ENCODE measurements around the gene ZMYND15.

ZMYND15 gene

DNA sequence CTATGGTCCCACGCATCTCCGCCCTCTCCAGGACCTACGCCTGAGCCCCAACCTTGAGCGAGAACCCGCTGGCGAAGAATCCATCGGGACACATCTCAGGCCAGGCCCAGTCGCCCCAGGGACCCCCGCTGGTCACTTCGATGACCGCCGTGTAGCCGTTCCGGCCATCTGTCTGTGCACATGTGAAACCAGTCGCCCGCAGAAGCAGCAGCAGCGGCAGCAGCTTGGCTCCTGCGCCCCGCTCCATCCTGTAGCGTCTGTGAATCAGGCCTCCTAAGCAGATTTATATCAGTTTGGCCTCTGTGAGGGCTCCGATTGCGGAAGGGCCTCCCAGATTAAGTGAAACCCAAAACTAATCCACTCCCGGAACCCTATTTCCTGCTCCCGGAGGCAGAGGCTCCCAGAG, 46.5 kb downstream of the ZMYND15 start, which contains the start of gene VMO1:
Gene VMO1, minus strand, starts transcription at position 259 of the 406 bp plus-strand sequence. Its CDS starts 12 bp downstream, at position 247.
- Histone ChIP-seq H3K27ac (peak within 1 kb of the TSS; percentile 63), H3K36me3 (no peaks in the 10 kb centered on the region), H3K27me3 (ENCODE audit: insufficient read depth, low read depth, severe bottlenecking) (no peaks in the 10 kb centered on the region), H3K4me3 (ENCODE audit: low read depth, low read length) (peak within 1 kb of the TSS; percentile 30), H3K9me3 (ENCODE audit: severe bottlenecking) (no peaks in the 10 kb centered on the region)
- TF ChIP-seq, protein P1, sequence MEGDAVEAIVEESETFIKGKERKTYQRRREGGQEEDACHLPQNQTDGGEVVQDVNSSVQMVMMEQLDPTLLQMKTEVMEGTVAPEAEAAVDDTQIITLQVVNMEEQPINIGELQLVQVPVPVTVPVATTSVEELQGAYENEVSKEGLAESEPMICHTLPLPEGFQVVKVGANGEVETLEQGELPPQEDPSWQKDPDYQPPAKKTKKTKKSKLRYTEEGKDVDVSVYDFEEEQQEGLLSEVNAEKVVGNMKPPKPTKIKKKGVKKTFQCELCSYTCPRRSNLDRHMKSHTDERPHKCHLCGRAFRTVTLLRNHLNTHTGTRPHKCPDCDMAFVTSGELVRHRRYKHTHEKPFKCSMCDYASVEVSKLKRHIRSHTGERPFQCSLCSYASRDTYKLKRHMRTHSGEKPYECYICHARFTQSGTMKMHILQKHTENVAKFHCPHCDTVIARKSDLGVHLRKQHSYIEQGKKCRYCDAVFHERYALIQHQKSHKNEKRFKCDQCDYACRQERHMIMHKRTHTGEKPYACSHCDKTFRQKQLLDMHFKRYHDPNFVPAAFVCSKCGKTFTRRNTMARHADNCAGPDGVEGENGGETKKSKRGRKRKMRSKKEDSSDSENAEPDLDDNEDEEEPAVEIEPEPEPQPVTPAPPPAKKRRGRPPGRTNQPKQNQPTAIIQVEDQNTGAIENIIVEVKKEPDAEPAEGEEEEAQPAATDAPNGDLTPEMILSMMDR (IDR thresholded peaks at IDR 0.05; ENCODE audit: low read depth, low read length): no peak
- peak; percentile 91 for DNase-seq

DNA sequence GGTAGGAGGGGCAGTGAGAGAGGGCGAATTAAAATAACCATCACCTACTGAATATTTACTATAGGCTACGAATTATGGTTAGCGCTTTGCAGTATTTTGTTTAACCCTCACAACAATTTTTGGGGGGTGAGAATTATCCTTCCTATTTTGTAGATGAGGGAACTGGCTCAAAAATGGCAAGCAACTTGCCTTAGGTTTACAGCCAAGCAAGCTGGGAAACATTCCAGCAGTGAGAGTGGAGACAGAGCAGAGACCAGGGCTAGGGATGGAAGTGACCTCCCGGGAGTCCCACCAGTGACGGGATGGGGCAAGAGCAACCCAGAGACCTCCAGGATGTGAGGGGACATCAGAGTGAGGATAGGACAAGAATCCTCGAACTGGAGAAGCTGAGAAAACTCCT, 46.9 kb downstream of the ZMYND15 start:
- no peak overlapping the region for H3K4me3 ChIP-seq (ENCODE audit: low read depth, low read length)
- no peak for DNase-seq
- H3K9me3 ChIP-seq (ENCODE audit: severe bottlenecking): no peaks in the 10 kb centered on the region
- peak overlapping the region; percentile 63 for H3K27ac ChIP-seq
- no peaks in the 10 kb centered on the region for H3K36me3 ChIP-seq
- TF ChIP-seq, protein P1 (IDR thresholded peaks at IDR 0.05; ENCODE audit: low read depth, low read length): no peak
- H3K27me3 ChIP-seq (ENCODE audit: insufficient read depth, low read depth, severe bottlenecking): no peaks in the 10 kb centered on the region

DNA sequence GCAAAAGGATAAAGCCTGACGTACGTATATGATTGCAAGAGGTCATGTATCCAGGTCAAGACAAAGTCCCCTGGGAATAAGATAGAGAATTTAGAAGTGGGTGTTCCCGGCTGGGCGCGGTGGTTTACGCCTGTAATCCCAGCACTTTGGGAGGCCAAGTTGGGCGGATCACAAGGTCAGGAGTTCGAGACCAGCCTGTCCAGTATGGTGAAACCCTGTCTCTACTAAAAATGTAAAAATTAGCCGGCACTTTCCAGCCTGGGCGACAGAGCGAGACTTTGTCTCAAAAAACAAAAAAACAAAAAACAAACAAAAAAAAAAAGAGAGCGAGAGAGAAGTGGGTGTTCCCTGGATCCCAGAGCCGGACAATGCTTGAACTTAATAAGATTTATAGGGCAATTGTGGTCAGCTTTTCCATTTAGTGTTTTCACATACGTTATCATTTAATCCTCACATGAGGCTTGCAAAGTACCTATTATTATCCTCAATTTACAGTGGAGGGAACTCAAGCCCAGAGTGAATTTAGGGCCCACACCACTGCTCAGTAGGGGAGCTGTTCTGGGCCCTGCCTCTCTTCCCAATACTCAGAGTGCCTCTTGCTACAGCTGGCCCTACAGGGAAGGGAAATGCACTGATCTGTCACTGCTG, 48.6 kb downstream of the ZMYND15 start:
- DNase-seq: no peak
- no peaks in the 10 kb centered on the region for H3K27me3 ChIP-seq (ENCODE audit: insufficient read depth, low read depth, severe bottlenecking)
- H3K4me3 ChIP-seq (ENCODE audit: low read depth, low read length): no peak overlapping the region; the same call in 1 of the 2 replicates
- H3K36me3 ChIP-seq: no peaks in the 10 kb centered on the region
- H3K27ac ChIP-seq: no peak overlapping the region
- TF ChIP-seq, protein P1 (IDR thresholded peaks at IDR 0.05; ENCODE audit: low read depth, low read length): no peak
- no peaks in the 10 kb centered on the region for H3K9me3 ChIP-seq (ENCODE audit: severe bottlenecking)

DNA sequence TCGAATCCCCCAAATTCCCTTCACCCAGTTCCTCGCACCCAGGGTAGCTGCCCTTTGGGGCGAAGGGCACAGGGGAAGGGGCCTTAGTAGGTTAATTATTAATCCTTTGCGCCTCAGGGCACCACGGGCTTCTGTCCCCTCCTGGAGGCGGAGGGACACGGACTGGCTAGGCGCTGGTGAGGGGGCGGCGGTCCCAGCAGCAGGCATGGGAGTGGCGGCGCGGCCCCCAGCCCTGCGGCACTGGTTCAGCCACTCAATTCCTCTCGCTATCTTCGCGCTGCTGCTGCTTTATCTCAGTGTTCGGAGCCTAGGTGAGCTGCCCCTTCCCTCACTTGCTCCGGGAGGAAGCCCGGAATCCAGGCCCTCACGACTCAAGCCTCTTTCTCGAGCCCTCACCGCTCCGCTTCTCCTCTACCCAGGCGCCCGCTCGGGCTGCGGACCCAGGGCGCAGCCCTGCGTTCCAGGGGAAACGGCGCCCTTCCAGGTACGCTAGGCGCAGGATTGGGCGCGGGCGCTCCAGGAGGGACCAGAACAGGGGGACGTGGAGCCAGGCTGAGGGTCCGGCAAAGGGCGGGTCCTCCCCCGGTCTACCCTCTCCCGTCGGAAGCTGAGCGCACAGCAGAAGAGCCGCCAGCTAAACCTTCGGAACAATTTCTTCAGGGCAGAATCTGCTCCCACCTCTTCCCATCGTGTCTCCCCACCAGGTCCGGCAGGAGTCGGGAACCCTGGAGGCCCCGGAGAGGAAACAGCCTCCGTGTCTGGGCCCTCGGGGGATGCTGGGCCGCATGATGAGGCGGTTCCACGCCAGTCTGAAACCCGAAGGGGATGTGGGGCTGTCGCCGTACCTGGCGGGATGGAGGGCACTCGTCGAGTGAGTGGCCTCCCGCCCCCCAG, 49.4 kb downstream of the ZMYND15 start, which contains the start of gene GLTPD2:
Gene GLTPD2, plus strand, starts transcription at position 158 of the 894 bp plus-strand sequence. Its CDS starts 48 bp downstream, at position 206.
- no peaks in the 10 kb centered on the region for H3K36me3 ChIP-seq
- H3K4me3 ChIP-seq (ENCODE audit: low read depth, low read length): peak within 1 kb of the TSS; percentile 71
- H3K27me3 ChIP-seq (ENCODE audit: insufficient read depth, low read depth, severe bottlenecking): no peaks in the 10 kb centered on the region
- DNase-seq: no peak
- peak within 1 kb of the TSS; percentile 99 for H3K27ac ChIP-seq
- TF ChIP-seq, protein P1 (IDR thresholded peaks at IDR 0.05; ENCODE audit: low read depth, low read length): no peak
- H3K9me3 ChIP-seq (ENCODE audit: severe bottlenecking): no peaks in the 10 kb centered on the region

DNA sequence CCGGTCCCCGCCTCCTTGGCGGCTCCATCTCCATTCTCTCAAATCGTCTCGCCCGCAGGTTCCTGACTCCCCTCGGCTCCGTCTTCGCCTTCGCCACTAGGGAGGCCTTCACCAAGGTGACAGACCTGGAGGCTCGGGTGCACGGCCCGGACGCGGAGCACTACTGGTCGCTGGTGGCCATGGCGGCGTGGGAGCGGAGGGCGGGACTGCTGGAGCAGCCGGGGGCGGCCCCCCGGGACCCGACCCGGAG, 50.0 kb downstream of the ZMYND15 start:
- peak overlapping the region; percentile 71 for H3K4me3 ChIP-seq (ENCODE audit: low read depth, low read length)
- H3K36me3 ChIP-seq: no peaks in the 10 kb centered on the region
- H3K27ac ChIP-seq: peak overlapping the region; percentile 99
- H3K9me3 ChIP-seq (ENCODE audit: severe bottlenecking): no peaks in the 10 kb centered on the region
- DNase-seq: no peak
- H3K27me3 ChIP-seq (ENCODE audit: insufficient read depth, low read depth, severe bottlenecking): no peaks in the 10 kb centered on the region
- TF ChIP-seq, protein P1 (IDR thresholded peaks at IDR 0.05; ENCODE audit: low read depth, low read length): no peak

All from WERI-Rb-1 (cell line).